ENCODE measurements around the gene PLA2G2F. TPM values are rescaled to one million over a fixed set of nuclear protein-coding genes. Genes with fewer than 3 reads are reported as not detected.

The PLA2G2F gene
- total and polyA plus RNA-seq, 2 of the 13 experiments (the other 11 are each of a cell fraction or from before 2014, with no cell fraction given), result not detected

DNA sequence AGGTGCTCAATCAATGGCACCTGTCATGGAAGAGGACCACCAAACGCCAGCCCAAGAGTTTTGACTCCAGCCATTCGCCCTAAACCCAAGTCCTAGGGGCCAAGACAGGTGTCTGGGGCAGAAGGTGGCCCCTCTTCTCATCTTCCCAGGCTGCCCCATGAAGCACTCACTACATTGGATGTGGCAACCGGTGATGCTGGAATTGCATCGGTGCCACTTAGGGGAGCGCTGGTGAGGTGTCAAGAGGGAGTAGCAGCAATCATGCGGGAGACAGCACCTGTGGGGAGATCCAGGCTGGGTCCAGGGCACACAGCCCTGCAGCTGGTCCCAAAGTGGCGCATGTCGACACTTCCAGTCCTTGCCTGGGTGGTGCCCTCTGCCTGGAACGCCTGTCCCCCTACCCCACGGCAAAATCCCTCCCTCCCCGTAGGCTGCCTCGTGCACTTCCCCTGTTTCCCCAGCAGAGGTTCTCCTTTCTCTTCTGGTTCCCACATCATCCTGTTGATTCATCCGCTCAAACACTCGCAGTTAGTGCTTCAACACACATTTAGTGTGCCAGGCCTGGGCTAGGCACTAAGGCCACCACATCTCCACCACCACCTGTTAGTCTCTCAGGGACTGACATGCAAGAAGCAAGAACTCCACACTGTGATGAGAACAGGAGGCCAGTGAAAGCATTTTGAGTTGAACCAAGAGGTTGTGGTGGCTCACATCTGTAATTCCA, 38.3 kb upstream of the PLA2G2F start (continued):
- 0 out of 2 replicates have a peak, but pooled peaks have one; percentile 23 for TF ChIP-seq ZNF253 (CRISPR knock-in tag; IDR thresholded peaks at IDR 0.05; ENCODE audit: borderline replicate concordance)
- TF ChIP-seq MTA1 (CRISPR knock-in tag; IDR thresholded peaks at IDR 0.05; ENCODE audit: borderline replicate concordance), result no peak
- TF ChIP-seq ATF1 (CRISPR knock-in tag; IDR thresholded peaks at IDR 0.05), result no peak
- no peak for TF ChIP-seq RARG (CRISPR knock-in tag; IDR thresholded peaks at IDR 0.05; ENCODE audit: low read depth)
- TF ChIP-seq ATF7 (IDR thresholded peaks at IDR 0.05), result no peak
- no peak for TF ChIP-seq ATF7 (CRISPR knock-in tag; IDR thresholded peaks at IDR 0.05)
- no peak for TF ChIP-seq HNRNPH1 (optimal IDR thresholded peaks at IDR 0.05; ENCODE audit: low read depth, low read length)
- peak; percentile 82; the same call in 1 of the 2 replicates for TF ChIP-seq ZNF614 (CRISPR knock-in tag; IDR thresholded peaks at IDR 0.05; ENCODE audit: borderline replicate concordance)
- TF ChIP-seq, protein P1, sequence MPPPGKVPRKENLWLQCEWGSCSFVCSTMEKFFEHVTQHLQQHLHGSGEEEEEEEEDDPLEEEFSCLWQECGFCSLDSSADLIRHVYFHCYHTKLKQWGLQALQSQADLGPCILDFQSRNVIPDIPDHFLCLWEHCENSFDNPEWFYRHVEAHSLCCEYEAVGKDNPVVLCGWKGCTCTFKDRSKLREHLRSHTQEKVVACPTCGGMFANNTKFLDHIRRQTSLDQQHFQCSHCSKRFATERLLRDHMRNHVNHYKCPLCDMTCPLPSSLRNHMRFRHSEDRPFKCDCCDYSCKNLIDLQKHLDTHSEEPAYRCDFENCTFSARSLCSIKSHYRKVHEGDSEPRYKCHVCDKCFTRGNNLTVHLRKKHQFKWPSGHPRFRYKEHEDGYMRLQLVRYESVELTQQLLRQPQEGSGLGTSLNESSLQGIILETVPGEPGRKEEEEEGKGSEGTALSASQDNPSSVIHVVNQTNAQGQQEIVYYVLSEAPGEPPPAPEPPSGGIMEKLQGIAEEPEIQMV (CRISPR knock-in tag; IDR thresholded peaks at IDR 0.05; ENCODE audit: low read depth), result no peak
- TF ChIP-seq RFX3 (CRISPR knock-in tag; IDR thresholded peaks at IDR 0.05), result no peak
- peak; percentile 37; the same call in 1 of the 2 replicates for TF ChIP-seq ZNF331 (CRISPR knock-in tag; IDR thresholded peaks at IDR 0.05)
- no peak for TF ChIP-seq ZBTB20 (CRISPR knock-in tag; IDR thresholded peaks at IDR 0.05; ENCODE audit: borderline replicate concordance, low read depth)

DNA sequence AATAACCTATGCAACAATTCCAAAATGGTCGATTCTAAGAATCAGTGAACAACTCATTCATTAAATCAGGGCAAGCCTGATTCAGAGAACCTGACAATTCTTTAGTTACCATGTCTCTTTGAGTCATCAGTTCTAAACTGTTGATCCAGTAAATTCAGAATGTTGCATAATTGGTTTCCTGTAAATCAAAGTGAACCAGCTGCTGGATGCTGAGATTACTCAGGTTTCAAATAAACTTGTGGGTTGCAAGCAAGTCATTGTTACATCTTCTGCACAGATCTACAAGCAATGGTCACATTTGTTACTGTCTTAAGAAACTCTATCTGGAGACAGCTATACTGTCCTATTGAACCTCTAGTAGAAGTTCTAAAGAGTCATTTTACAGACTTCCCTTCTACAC, 36.2 kb upstream of the PLA2G2F start:
- Histone ChIP-seq H3K9ac (ENCODE audit: insufficient read depth, low read depth, low read length) (no peak overlapping the region), H3K4me2 (ENCODE audit: low read depth, low read length) (no peak overlapping the region), H3K4me3 (replicated peaks in 1 of 3; ENCODE audit: insufficient read depth in 1 of 3, low read depth in 2 of 3, low read length in 3 of 3) (no peak overlapping the region), H3K36me3 (replicated peaks in 1 of 2; ENCODE audit: control insufficient read depth in 1 of 2, insufficient read depth in 2 of 2, low read length in 2 of 2) (no peaks in the 10 kb centered on the region), H3K27me3 (ENCODE audit: control insufficient read depth in 1 of 2, insufficient read depth in 2 of 2, low read length in 2 of 2) (peaks cover 0 to 8% of the 10 kb centered on the region in 2 experiments; a peak in 1 of 5 replicates), H3K4me1 (ENCODE audit: insufficient read depth, low read length) (peaks cover 7% of the 10 kb centered on the region; the same call in 1 of the 2 replicates), H3K9me3 (ENCODE audit: low read length) (no peaks in the 10 kb centered on the region), H3K79me2 (ENCODE audit: insufficient read depth, low read length) (no peaks in the 10 kb centered on the region), H3K27ac (ENCODE audit: extremely low read length, insufficient read depth, low read length) (no peak overlapping the region), H2AFZ (ENCODE audit: low read length) (no peak overlapping the region), H4K20me1 (ENCODE audit: insufficient read depth, low read length) (no peaks in the 10 kb centered on the region)
- no TSS peak for BruUV-seq (replicated peaks)
- intact Hi-C loops (cut with micrococcal nuclease; ENCODE audit: unreplicated experiment), result no loop called here
- POLR2A ChIA-PET, result no interaction called here
- ATAC-seq (no peak), DNase-seq (ENCODE audit: low spot score) (no peak), FAIRE-seq (no peak)
- CTCF ChIA-PET (ENCODE audit: low intra/inter-chr PET ratio, low total read pairs), result no interaction called here
- in situ Hi-C loops (cut with HindIII; ENCODE audit: extremely low pct_ligation_motif_present, low pct_unique_long_range_greater_than_20kb), result no loop called here
- 4% methylated on average over 1 of the region's 1 CpG for WGBS (ENCODE audit: low lambda C conversion rate)
- no peak for TF ChIP-seq HNRNPUL1 (IDR thresholded peaks at IDR 0.05; ENCODE audit: low read depth, low read length)
- TF ChIP-seq NCOA5 (CRISPR knock-in tag; IDR thresholded peaks at IDR 0.05), result no peak
- no peak for TF ChIP-seq TCF12 (IDR thresholded peaks at IDR 0.05)
- TF ChIP-seq TCF12 (CRISPR knock-in tag; IDR thresholded peaks at IDR 0.05), result no peak
- no peak for TF ChIP-seq ZSCAN20 (CRISPR knock-in tag; IDR thresholded peaks at IDR 0.05; ENCODE audit: borderline replicate concordance)
- TF ChIP-seq, protein P2, sequence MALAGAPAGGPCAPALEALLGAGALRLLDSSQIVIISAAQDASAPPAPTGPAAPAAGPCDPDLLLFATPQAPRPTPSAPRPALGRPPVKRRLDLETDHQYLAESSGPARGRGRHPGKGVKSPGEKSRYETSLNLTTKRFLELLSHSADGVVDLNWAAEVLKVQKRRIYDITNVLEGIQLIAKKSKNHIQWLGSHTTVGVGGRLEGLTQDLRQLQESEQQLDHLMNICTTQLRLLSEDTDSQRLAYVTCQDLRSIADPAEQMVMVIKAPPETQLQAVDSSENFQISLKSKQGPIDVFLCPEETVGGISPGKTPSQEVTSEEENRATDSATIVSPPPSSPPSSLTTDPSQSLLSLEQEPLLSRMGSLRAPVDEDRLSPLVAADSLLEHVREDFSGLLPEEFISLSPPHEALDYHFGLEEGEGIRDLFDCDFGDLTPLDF (CRISPR knock-in tag; IDR thresholded peaks at IDR 0.05), result no peak
- TF ChIP-seq PHF20 (CRISPR knock-in tag; IDR thresholded peaks at IDR 0.05), result no peak
- TF ChIP-seq, protein P3, sequence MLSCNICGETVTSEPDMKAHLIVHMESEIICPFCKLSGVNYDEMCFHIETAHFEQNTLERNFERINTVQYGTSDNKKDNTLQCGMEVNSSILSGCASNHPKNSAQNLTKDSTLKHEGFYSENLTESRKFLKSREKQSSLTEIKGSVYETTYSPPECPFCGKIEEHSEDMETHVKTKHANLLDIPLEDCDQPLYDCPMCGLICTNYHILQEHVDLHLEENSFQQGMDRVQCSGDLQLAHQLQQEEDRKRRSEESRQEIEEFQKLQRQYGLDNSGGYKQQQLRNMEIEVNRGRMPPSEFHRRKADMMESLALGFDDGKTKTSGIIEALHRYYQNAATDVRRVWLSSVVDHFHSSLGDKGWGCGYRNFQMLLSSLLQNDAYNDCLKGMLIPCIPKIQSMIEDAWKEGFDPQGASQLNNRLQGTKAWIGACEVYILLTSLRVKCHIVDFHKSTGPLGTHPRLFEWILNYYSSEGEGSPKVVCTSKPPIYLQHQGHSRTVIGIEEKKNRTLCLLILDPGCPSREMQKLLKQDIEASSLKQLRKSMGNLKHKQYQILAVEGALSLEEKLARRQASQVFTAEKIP (CRISPR knock-in tag; IDR thresholded peaks at IDR 0.05; ENCODE audit: borderline replicate concordance), result no peak
